ENCODE results near the gene DLGAP5.

- TF ChIP-seq POLR2A (IDR thresholded peaks at IDR 0.05) (no peak), CTCF (IDR thresholded peaks at IDR 0.05) (no peak)
Observed at GRCh38 chr14:55115460-55115859, 75.9 kb downstream of the DLGAP5 start.
